Adrenal gland (tissue), 5 donors: ENCODE measurements around the gene IPPK.
A peak's percentile ranks its signal among the peaks of the same experiment; 100 is the strongest.

Source experiments
- CTCF ChIP-seq, 6 experiments: fragments of 450-650 bp in 4 of 6; fragments of 200-600 bp in 2 of 6; sonication (generic) in 1 of 6; IDR thresholded peaks; 1 replicate in 5 of 6; 2 replicates in 1 of 6; pipeline versions ENCODE4 v1.5.1 to v1.8.0; 2016 to 2021; ENCODE audit warnings: antibody characterized with exemption in 6 of 6, mild to moderate bottlenecking in 2 of 6, moderate library complexity in 1 of 6
- POLR2A ChIP-seq, 2 donors: fragments of 450-650 bp; IDR thresholded peaks; one replicate each; pipeline ENCODE4 v1.6.1; 2017; ENCODE audit warnings: antibody characterized with exemption in 2 of 2, mild to moderate bottlenecking in 2 of 2, moderate library complexity in 1 of 2
- donor health status: DM: no; HTN: no; CAD: no.

- TF ChIP-seq CTCF (IDR thresholded peaks at IDR 0.05) (no peak), POLR2A (IDR thresholded peaks at IDR 0.05) (peak in 1 of 2 donors; percentile 65)
Observed at GRCh38 chr9:92616655-92617111, 53.2 kb downstream of the IPPK start.
